HepG2 (cell line): ENCODE measurements around the gene RMI2. TPM values are rescaled to one million over a fixed set of nuclear protein-coding genes. Genes with fewer than 3 reads are reported as not detected.

Experiments used
- FOXO1 ChIP-seq: sonication (generic); formaldehyde crosslinking; IDR thresholded peaks from 2 replicates; pipeline ENCODE4 v1.4.0; 2020; ENCODE audit warnings: missing genetic modification reagents
- IRF1 ChIP-seq: sonication (generic); formaldehyde crosslinking; IDR thresholded peaks from 2 replicates; pipeline ENCODE4 v1.4.0; 2020; ENCODE audit warnings: low read depth, mild to moderate bottlenecking, missing genetic modification reagents
- ZMYM4 ChIP-seq: sonication (generic); formaldehyde crosslinking; IDR thresholded peaks from 2 replicates; pipeline ENCODE4 v1.8.1; 2023; ENCODE audit warnings: mild to moderate bottlenecking, missing genetic modification reagents
- ZNF460 ChIP-seq: sonication (generic); formaldehyde crosslinking; IDR thresholded peaks from 2 replicates; pipeline ENCODE4 v1.5.1; 2020; ENCODE audit warnings: missing genetic modification reagents, mild to moderate bottlenecking, borderline replicate concordance
- polyA plus RNA-seq, 8 experiments: library from polyadenylated mRNA; depleted of rRNA in 3 of 8; stranded (reverse) in 7 of 8; unstranded in 1 of 8; fragments of >200 nt; fragmentation: Illumina TruSeq in 4 of 8; extraction: Trizol in 4 of 8; gene quantifications; 2 replicates each; pipeline versions ENCODE4 v1.2.1 to v1.2.3, GENCODE V29; 2011 to 2016; ENCODE audit warnings: low read depth in 4 of 8, missing spikeins in 1 of 8, mixed read lengths in 1 of 8; ENCODE audit not compliant: insufficient read depth in 1 of 8
- total RNA-seq, 5 experiments: library from RNA; depleted of rRNA; stranded (reverse); fragments of >200 nt; fragmentation: Illumina TruSeq; extraction: Trizol; gene quantifications; 2 replicates each; pipeline ENCODE4 v1.2.3, GENCODE V29; 2016; ENCODE audit warnings: low read depth in 1 of 5
- TF ChIP-seq, protein P1 (sequence below): sonication (generic); formaldehyde crosslinking; IDR thresholded peaks from 2 replicates; pipeline ENCODE4 v1.4.0; 2020; ENCODE audit warnings: mild to moderate bottlenecking, missing genetic modification reagents

The RMI2 gene
- total and polyA plus RNA-seq, 2 of the 13 experiments (the other 11 are each of a cell fraction or from before 2014, with no cell fraction given): 24.5 to 55.7 TPM

DNA sequence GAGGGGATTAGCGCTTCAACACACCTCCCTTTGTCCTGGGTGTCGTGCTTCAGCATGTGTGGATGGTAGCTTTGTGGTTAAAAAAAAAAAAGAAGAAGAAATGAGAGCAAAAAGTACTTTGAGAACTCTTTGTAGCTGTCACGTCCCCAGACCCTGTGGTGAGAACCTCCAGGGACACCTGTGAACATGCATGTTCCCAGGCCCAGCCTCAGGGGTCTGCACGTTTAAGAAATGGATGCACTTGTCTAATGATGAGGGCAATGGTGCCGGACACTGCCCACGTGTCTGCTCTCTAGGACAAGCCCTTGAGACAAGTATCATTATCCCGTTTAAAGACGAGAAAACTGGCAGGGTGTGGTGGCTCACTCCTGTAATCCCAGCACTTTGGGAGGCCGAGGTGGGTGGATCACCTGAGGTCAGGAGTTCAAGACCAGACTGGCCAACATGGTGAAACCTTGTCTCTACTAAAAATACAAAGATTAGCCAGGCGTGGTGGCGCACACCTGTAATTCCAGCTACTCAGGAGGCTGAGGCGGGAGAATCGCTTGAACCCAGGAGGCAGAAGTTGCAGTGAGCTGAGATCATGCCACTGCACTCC, 46.2 kb upstream of the RMI2 start (continued):
- TF ChIP-seq, protein P1, sequence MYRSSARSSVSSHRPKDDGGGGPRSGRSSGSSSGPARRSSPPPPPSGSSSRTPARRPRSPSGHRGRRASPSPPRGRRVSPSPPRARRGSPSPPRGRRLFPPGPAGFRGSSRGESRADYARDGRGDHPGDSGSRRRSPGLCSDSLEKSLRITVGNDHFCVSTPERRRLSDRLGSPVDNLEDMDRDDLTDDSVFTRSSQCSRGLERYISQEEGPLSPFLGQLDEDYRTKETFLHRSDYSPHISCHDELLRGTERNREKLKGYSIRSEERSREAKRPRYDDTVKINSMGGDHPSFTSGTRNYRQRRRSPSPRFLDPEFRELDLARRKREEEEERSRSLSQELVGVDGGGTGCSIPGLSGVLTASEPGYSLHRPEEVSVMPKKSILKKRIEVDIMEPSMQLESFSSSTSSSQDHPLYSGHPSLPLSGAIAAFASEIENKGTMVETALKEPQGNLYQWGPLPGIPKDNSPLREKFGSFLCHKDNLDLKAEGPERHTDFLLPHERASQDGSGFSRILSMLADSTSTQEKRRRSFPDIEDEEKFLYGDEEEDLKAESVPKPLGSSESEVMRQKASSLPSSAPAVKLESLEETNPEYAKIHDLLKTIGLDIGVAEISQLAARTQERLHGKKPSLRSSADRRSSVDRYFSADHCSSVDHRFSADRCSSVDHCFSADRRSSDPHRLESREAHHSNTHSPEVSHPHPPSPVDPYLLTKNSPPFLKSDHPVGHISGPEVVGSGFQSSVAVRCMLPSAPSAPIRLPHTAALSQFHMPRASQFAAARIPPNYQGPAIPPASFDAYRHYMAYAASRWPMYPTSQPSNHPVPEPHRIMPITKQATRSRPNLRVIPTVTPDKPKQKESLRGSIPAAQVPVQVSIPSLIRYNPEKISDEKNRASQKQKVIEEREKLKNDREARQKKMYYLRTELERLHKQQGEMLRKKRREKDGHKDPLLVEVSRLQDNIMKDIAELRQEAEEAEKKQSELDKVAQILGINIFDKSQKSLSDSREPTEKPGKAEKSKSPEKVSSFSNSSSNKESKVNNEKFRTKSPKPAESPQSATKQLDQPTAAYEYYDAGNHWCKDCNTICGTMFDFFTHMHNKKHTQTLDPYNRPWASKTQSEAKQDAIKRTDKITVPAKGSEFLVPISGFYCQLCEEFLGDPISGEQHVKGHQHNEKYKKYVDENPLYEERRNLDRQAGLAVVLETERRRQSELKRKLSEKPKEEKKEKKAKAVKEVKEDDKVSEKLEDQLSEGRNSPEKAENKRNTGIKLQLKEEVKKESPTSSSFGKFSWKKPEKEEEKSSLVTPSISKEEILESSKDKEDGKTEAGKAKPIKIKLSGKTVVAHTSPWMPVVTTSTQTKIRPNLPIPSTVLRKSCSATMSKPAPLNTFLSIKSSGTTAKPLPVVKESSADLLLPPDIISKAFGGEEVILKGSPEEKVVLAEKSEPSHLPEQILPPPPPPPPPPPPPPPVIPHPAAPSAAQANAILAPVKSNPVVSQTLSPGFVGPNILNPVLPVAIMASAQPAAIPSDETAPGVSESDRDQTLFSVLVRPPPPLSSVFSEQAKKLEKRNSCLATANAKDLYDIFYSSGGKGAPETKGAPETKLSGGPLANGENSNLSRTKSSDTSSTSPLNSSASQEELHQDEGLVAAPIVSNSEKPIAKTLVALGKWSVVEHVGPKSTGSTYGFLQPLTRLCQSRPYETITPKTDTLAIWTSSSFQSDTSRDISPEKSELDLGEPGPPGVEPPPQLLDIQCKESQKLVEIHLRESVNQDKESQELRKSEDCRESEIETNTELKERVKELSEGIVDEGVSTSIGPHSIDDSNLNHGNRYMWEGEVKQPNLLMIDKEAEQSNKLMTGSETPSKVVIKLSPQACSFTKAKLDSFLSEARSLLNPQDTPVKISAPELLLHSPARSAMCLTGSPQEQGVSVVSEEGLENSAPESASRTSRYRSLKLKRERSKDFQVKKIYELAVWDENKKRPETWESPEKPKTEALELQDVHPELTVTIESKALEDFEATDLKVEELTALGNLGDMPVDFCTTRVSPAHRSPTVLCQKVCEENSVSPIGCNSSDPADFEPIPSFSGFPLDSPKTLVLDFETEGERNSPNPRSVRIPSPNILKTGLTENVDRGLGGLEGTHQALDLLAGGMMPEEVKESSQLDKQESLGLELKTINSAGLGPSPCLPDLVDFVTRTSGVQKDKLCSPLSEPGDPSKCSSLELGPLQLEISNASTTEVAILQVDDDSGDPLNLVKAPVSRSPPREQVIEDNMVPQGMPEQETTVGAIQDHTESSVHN: peak; percentile 47; the same call in 1 of the 2 replicates
- TF ChIP-seq ZMYM4 (0 out of 2 replicates have a peak, but pooled peaks have one; percentile 13), IRF1 (CRISPR knock-in tag) (0 out of 2 replicates have a peak, but pooled peaks have one; percentile 32), FOXO1 (peak; percentile 18; the same call in 1 of the 2 replicates), ZNF460 (CRISPR knock-in tag) (peak; percentile 76)
